PC-3 (cell line): ENCODE results near the gene MOB2.

Experiments used
- EZH2 ChIP-seq: fragments of 300-600 bp; sonication (generic); IDR thresholded peaks from one replicate; pipeline ENCODE4 v1.6.1; 2017; ENCODE audit warnings: antibody characterized with exemption, mild to moderate bottlenecking, low read length; ENCODE audit not compliant: unreplicated experiment
- TF ChIP-seq, protein P1 (sequence below): fragments of 300-600 bp; sonication (generic); conservative IDR thresholded peaks from 2 replicates; pipeline ENCODE4 v1.5.1; 2017; ENCODE audit warnings: antibody characterized with exemption, low read depth, mild to moderate bottlenecking, low read length

DNA sequence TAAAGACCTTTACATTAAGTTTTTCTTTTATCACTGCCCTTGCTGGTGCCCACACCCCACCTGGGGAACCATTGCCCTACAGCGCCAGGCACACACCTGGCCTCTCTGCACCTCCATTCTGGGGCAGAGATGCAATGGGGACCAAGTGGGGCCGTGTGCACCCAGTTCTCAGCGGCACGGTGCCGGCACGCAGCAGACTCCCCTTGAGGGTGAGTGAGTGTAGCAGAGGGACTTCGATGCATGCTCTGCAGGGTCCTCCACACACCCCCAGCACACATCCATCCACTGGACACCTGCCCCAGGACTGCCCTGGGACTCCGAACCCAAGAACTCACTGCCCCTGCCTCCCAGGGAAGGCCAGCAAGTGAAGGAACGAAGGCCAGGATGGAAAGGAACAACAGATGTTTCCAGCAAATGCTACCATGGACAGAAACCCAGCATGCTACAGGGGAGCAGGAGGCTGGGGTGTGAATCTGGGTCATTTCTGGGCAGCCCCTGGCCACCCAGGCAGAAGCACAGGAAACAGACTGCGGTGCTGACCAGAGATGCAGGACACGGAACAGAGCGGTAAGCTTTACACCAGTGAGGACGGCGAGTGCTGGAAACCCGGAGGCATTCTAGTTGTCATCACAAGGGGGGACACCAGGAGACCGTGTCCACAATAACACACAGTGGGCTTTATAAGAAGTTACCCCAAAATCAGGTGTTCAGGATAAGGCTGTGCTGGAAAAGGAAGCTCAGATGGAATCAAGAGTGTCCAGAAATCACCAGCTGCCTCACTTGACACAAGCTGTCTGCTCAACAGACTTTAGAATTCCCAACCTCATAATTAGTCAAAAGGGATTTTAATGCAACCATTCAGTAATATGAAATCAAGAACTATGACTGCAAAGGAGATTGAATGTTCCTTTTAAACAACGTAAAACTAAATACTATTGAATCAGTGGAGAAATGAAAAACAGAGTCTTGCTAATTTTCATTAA lies 32.7 kb upstream of the MOB2 start:
- TF ChIP-seq, protein P1, sequence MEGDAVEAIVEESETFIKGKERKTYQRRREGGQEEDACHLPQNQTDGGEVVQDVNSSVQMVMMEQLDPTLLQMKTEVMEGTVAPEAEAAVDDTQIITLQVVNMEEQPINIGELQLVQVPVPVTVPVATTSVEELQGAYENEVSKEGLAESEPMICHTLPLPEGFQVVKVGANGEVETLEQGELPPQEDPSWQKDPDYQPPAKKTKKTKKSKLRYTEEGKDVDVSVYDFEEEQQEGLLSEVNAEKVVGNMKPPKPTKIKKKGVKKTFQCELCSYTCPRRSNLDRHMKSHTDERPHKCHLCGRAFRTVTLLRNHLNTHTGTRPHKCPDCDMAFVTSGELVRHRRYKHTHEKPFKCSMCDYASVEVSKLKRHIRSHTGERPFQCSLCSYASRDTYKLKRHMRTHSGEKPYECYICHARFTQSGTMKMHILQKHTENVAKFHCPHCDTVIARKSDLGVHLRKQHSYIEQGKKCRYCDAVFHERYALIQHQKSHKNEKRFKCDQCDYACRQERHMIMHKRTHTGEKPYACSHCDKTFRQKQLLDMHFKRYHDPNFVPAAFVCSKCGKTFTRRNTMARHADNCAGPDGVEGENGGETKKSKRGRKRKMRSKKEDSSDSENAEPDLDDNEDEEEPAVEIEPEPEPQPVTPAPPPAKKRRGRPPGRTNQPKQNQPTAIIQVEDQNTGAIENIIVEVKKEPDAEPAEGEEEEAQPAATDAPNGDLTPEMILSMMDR, result no peak
- TF ChIP-seq EZH2, result no peak
